DND-41 (cell line): ENCODE data around the gene CLMN.

Experiments used
- ATAC-seq: fragments of 200-7000 bp; cut with Tn5 transposase; 3 replicates; pipeline ENCODE4 v1.9.1; 2021; ENCODE audit warnings: low read depth; ENCODE audit not compliant: insufficient read depth
- DNase-seq: peaks from one replicate; pipeline ENCODE4 v3.0.0-alpha.2; 2020
- H2AFZ ChIP-seq: 2 replicates; pipeline ENCODE4 v1.6.0; 2012; ENCODE audit warnings: low read depth, low read length
- H3K27ac ChIP-seq: 2 replicates; pipeline ENCODE4 v1.5.1; 2012; ENCODE audit warnings: low read length, inconsistent platforms
- H3K27me3 ChIP-seq: fragments of 200-600 bp; sonication (generic); 2 replicates; pipeline ENCODE4 v1.6.0; 2012; ENCODE audit warnings: low read length, mild to moderate bottlenecking, inconsistent platforms; ENCODE audit not compliant: insufficient read depth, poor library complexity
- H3K36me3 ChIP-seq: 2 replicates; pipeline ENCODE4 v1.5.1; 2012; ENCODE audit warnings: low read length, inconsistent platforms; ENCODE audit not compliant: insufficient read depth
- H3K4me1 ChIP-seq: 2 replicates; pipeline ENCODE4 v1.5.1; 2012; ENCODE audit warnings: mild to moderate bottlenecking, low read length; ENCODE audit not compliant: insufficient read depth
- H3K4me2 ChIP-seq: 2 replicates; pipeline ENCODE4 v1.6.0; 2012; ENCODE audit warnings: mild to moderate bottlenecking, moderate library complexity, low read length, inconsistent platforms; ENCODE audit not compliant: insufficient read depth
- H3K4me3 ChIP-seq, 2 experiments: fragments of 200-600 bp in 1 of 2; shearing (Covaris generic) in 1 of 2; 2 replicates each; pipeline ENCODE4 v1.5.1; 2012 to 2016; ENCODE audit warnings: inconsistent platforms in 2 of 2, low read length in 2 of 2, mild to moderate bottlenecking in 2 of 2, low read depth in 1 of 2, moderate library complexity in 1 of 2
- H3K79me2 ChIP-seq: 2 replicates; pipeline ENCODE4 v1.6.0; 2012; ENCODE audit warnings: low read length, inconsistent platforms; ENCODE audit not compliant: insufficient read depth
- H3K9ac ChIP-seq: 2 replicates; pipeline ENCODE4 v1.6.0; 2012; ENCODE audit warnings: low read depth, mild to moderate bottlenecking, inconsistent platforms, low read length, moderate library complexity
- H3K9me3 ChIP-seq: 2 replicates; pipeline ENCODE4 v1.5.1; 2012; ENCODE audit warnings: low read length, moderate library complexity, mild to moderate bottlenecking, inconsistent platforms; ENCODE audit not compliant: insufficient read depth, severe bottlenecking
- H4K20me1 ChIP-seq: 2 replicates; pipeline ENCODE4 v1.6.0; 2012; ENCODE audit warnings: low read length; ENCODE audit not compliant: insufficient read depth
- CTCF ChIP-seq: IDR thresholded peaks from 2 replicates; pipeline ENCODE4 v1.5.1; 2012; ENCODE audit warnings: borderline replicate concordance, low read length, moderate library complexity, mild to moderate bottlenecking; ENCODE audit not compliant: poor library complexity, severe bottlenecking; ENCODE audit errors: extremely low read depth
- EZH2 ChIP-seq: IDR thresholded peaks from 3 replicates; pipeline ENCODE4 v1.6.1; 2012; ENCODE audit warnings: borderline replicate concordance, low read depth, mild to moderate bottlenecking, moderate library complexity, low read length, inconsistent platforms; ENCODE audit not compliant: severe bottlenecking

CLMN gene

GRCh38 chr14:95163666-95164065 is 156.0 kb downstream of the CLMN start:
- TF ChIP-seq CTCF (no peak), EZH2 (no peak)
- Histone ChIP-seq H3K4me3 (no peak overlapping the region), H3K36me3 (peaks cover 3% of the 10 kb centered on the region; the same call in 1 of the 2 replicates), H3K4me1 (peaks cover 7% of the 10 kb centered on the region; the same call in 1 of the 2 replicates), H2AFZ (no peak overlapping the region), H4K20me1 (no peaks in the 10 kb centered on the region), H3K79me2 (0 out of 2 replicates have a peak, but pooled peaks cover 3% of the 10 kb centered on the region), H3K27ac (no peak overlapping the region), H3K4me2 (no peak overlapping the region), H3K9me3 (peaks cover 17% of the 10 kb centered on the region), H3K27me3 (no peaks in the 10 kb centered on the region), H3K9ac (no peak overlapping the region)
- no peak for DNase-seq
- ATAC-seq = no peak

GRCh38 chr14:95163132-95163531 is 156.6 kb downstream of the CLMN start:
- H3K79me2 ChIP-seq = peaks cover 6% of the 10 kb centered on the region
- DNase-seq (no peak), ATAC-seq (no peak)
- H3K4me2 ChIP-seq = no peak overlapping the region
- H3K4me3 ChIP-seq = no peak overlapping the region
- no peaks in the 10 kb centered on the region for H3K27me3 ChIP-seq
- no peak overlapping the region for H3K27ac ChIP-seq
- H3K9me3 ChIP-seq = peaks cover 16% of the 10 kb centered on the region
- H3K36me3 ChIP-seq = peaks cover 3% of the 10 kb centered on the region; the same call in 1 of the 2 replicates
- no peak overlapping the region for H3K9ac ChIP-seq
- no peak overlapping the region for H2AFZ ChIP-seq
- peaks cover 12% of the 10 kb centered on the region for H3K4me1 ChIP-seq
- TF ChIP-seq CTCF (no peak), EZH2 (no peak)
- H4K20me1 ChIP-seq = no peaks in the 10 kb centered on the region

- ATAC-seq = no peak
- no peaks in the 10 kb centered on the region for H4K20me1 ChIP-seq
- no peak for DNase-seq
- TF ChIP-seq CTCF (no peak), EZH2 (no peak)
- peaks cover 15% of the 10 kb centered on the region for H3K4me1 ChIP-seq
- H3K27ac ChIP-seq = no peak overlapping the region
- H3K9me3 ChIP-seq = peaks cover 12% of the 10 kb centered on the region
- no peak overlapping the region for H3K9ac ChIP-seq
- peaks cover 11% of the 10 kb centered on the region for H3K79me2 ChIP-seq
- H3K27me3 ChIP-seq = no peaks in the 10 kb centered on the region
- no peak overlapping the region for H3K4me2 ChIP-seq
- peaks cover 3% of the 10 kb centered on the region; the same call in 1 of the 2 replicates for H3K36me3 ChIP-seq
- H3K4me3 ChIP-seq = no peak overlapping the region
- H2AFZ ChIP-seq = no peak overlapping the region
Measured at GRCh38 chr14:95162641-95163040, 157.1 kb downstream of the CLMN start.
